K562 (cell line): ENCODE results near the gene KRT72. TPM values are rescaled to one million over a fixed set of nuclear protein-coding genes. Genes with fewer than 3 reads are reported as not detected.

ENCODE experiments used
- ATAC-seq: fragments of 200-7000 bp; cut with Tn5 transposase; 3 replicates; pipeline ENCODE4 v1.9.1; 2020; ENCODE audit warnings: moderate library complexity
- BruUV-seq: library from RNA; stranded (reverse); fragments of 400-500 nt; replicated peaks from 2 replicates; lab custom pipeline; 2021; lab: Mats Ljungman, UMichigan
- CTCF ChIA-PET: fragments of 300-600 bp; formaldehyde crosslinking; extraction: SDS; loops from one replicate; lab custom pipeline; 2021; ENCODE audit warnings: low intra/inter-chr PET ratio; lab: Yijun Ruan, JAX
- POLR2A ChIA-PET: fragments of 300-600, 350-650 bp; sonication (Branson Sonifier 250); formaldehyde crosslinking; extraction: SDS; loops from one replicate; lab custom pipeline; 2021; ENCODE audit warnings: antibody characterized with exemption, inconsistent platforms; lab: Yijun Ruan, JAX
- DNase-seq, 4 experiments: peaks; one replicate each; pipeline versions ENCODE4 v3.0.0 to v3.0.0-alpha.2; 2011 to 2018; ENCODE audit warnings: low spot score in 3 of 4, mixed read lengths in 3 of 4; ENCODE audit errors: extremely low read depth in 1 of 4
- FAIRE-seq: peaks from 2 replicates; lab custom pipeline; 2011; peaks lifted over from hg19 to GRCh38; lab: Jason Lieb, UNC
- H2AFZ ChIP-seq: 2 replicates; pipeline ENCODE4 v1.6.0; 2011; ENCODE audit warnings: low read depth, low read length, control low read depth, inconsistent platforms
- H3K27ac ChIP-seq: fragments of 200-600 bp; 3 replicates; pipeline ENCODE4 v1.8.0; 2011; ENCODE audit warnings: low read depth, mild to moderate bottlenecking, control low read depth, inconsistent platforms, low read length, moderate library complexity, mixed read lengths; ENCODE audit errors: extremely low read depth
- H3K27me3 ChIP-seq, 2 experiments: fragments of 300-600 bp in 1 of 2; 2 replicates in 1 of 2; 3 replicates in 1 of 2; pipeline versions ENCODE4 v1.6.0 to v1.8.0; 2011; ENCODE audit warnings: inconsistent platforms in 2 of 2, low read length in 2 of 2, mild to moderate bottlenecking in 1 of 2, mixed read lengths in 1 of 2, moderate library complexity in 1 of 2; ENCODE audit not compliant: control insufficient read depth in 2 of 2, insufficient read depth in 2 of 2
- H3K36me3 ChIP-seq: fragments of 300-600 bp; 3 replicates; pipeline ENCODE4 v1.8.0; 2011; ENCODE audit warnings: mild to moderate bottlenecking, low read length, inconsistent platforms; ENCODE audit not compliant: control insufficient read depth, insufficient read depth
- H3K4me1 ChIP-seq, 2 experiments: fragments of 200-600 bp in 1 of 2; replicated peaks in 1 of 2; 2 replicates in 1 of 2; 3 replicates in 1 of 2; pipeline versions ENCODE4 v1.5.1 to v1.8.0; 2011; ENCODE audit warnings: inconsistent platforms in 2 of 2, low read length in 2 of 2, mild to moderate bottlenecking in 1 of 2, mixed read lengths in 1 of 2, moderate library complexity in 1 of 2; ENCODE audit not compliant: control insufficient read depth in 2 of 2, insufficient read depth in 2 of 2
- H3K4me2 ChIP-seq: 2 replicates; pipeline ENCODE4 v1.6.1; 2011; ENCODE audit warnings: low read length, control low read depth, inconsistent platforms, mixed read lengths; ENCODE audit not compliant: insufficient read depth
- H3K4me3 ChIP-seq: fragments of 200-600 bp; sonication (generic), shearing (Covaris generic); 2 replicates; pipeline ENCODE4 v1.5.1; 2016; ENCODE audit warnings: control low read depth, inconsistent platforms
- H3K79me2 ChIP-seq: fragments of 200-600 bp; 3 replicates; pipeline ENCODE4 v1.8.0; 2011; ENCODE audit warnings: low read length, inconsistent platforms; ENCODE audit not compliant: control insufficient read depth, insufficient read depth
- H3K9ac ChIP-seq, 2 experiments: 2 replicates each; pipeline versions ENCODE4 v1.6.0 to v1.6.1; 2011; ENCODE audit warnings: low read depth in 2 of 2, low read length in 2 of 2, control low read depth in 1 of 2, inconsistent platforms in 1 of 2, mild to moderate bottlenecking in 1 of 2, mixed read lengths in 1 of 2; ENCODE audit not compliant: insufficient read depth in 1 of 2
- H3K9me1 ChIP-seq: one replicate; pipeline ENCODE4 v1.6.0; 2011; ENCODE audit warnings: inconsistent platforms, mild to moderate bottlenecking, low read length, moderate library complexity; ENCODE audit not compliant: control insufficient read depth, insufficient read depth
- H3K9me3 ChIP-seq: replicated peaks from 2 replicates; pipeline ENCODE4 v1.5.1; 2011; ENCODE audit warnings: low read depth, low read length, inconsistent platforms; ENCODE audit not compliant: control insufficient read depth, insufficient read depth
- H4K20me1 ChIP-seq: replicated peaks from 2 replicates; pipeline ENCODE4 v1.6.1; 2011; ENCODE audit warnings: low read length, inconsistent platforms, mixed read lengths; ENCODE audit not compliant: control insufficient read depth, insufficient read depth
- CCAR2 ChIP-seq: fragments of 200-400 bp; formaldehyde crosslinking; IDR thresholded peaks from 2 replicates; pipeline ENCODE4 v1.6.1; 2017; ENCODE audit warnings: mild to moderate bottlenecking, low read depth, low read length
- CEBPZ ChIP-seq: fragments of 150-350 bp; IDR thresholded peaks from 2 replicates; pipeline ENCODE4 v1.6.1; 2014; ENCODE audit warnings: low read depth, mild to moderate bottlenecking, low read length, borderline replicate concordance
- FOS ChIP-seq: IDR thresholded peaks from 3 replicates; pipeline ENCODE4 v1.6.1; 2011; ENCODE audit not compliant: insufficient read length; ENCODE audit errors: extremely low read depth
- HIVEP1 ChIP-seq: fragments of 250-450 bp; sonication (Bioruptor Pico); IDR thresholded peaks from 2 replicates; pipeline ENCODE4 v1.4.0; 2020; ENCODE audit warnings: mild to moderate bottlenecking
- MNT ChIP-seq, 2 experiments: fragments of 450-650 bp; conservative IDR thresholded peaks; 2 replicates each; pipeline ENCODE4 v1.6.1; 2017; ENCODE audit warnings: mild to moderate bottlenecking in 2 of 2, moderate library complexity in 2 of 2
- NBN ChIP-seq: fragments of 450-650 bp; IDR thresholded peaks from 2 replicates; pipeline ENCODE4 v1.6.1; 2016; ENCODE audit warnings: low read depth, mild to moderate bottlenecking
- POLR2G ChIP-seq: fragments of 200-400 bp; formaldehyde crosslinking; IDR thresholded peaks from 2 replicates; pipeline ENCODE4 v1.6.1; 2017; ENCODE audit warnings: low read depth, mild to moderate bottlenecking, antibody characterized with exemption, low read length, moderate library complexity
- SRSF1 ChIP-seq: fragments of 200-400 bp; formaldehyde crosslinking; IDR thresholded peaks from 2 replicates; pipeline ENCODE4 v1.6.1; 2017; ENCODE audit warnings: mild to moderate bottlenecking, low read depth, low read length, moderate library complexity
- ZBTB8A ChIP-seq: fragments of 450-650 bp; IDR thresholded peaks from 2 replicates; pipeline ENCODE4 v1.6.1; 2018; ENCODE audit warnings: mild to moderate bottlenecking, moderate library complexity; ENCODE audit not compliant: partially characterized antibody
- ZNF140 ChIP-seq: fragments of 250-450 bp; sonication (Bioruptor Pico); IDR thresholded peaks from 2 replicates; pipeline ENCODE4 v1.8.0; 2021; ENCODE audit warnings: moderate library complexity, mild to moderate bottlenecking, inconsistent platforms
- ZNF589 ChIP-seq: fragments of 200-800 bp; sonication (Bioruptor generic); IDR thresholded peaks from 2 replicates; pipeline ENCODE4 v1.6.1; 2016; ENCODE audit warnings: low read depth, missing genetic modification characterization, missing compliant biosample characterization
- WGBS: fragments of 100-300 bp; shearing (Covaris generic); methylation state at CpG from one replicate; pipeline ENCODE4 v1.1.6; 2016; ENCODE audit warnings: low coverage, mixed read lengths; ENCODE audit not compliant: insufficient coverage; ENCODE audit errors: missing lambda C conversion rate; 5-methylcytosine and 5-hydroxymethylcytosine counted together
- in situ Hi-C: fragments of 300-500 bp; cut with MboI; formaldehyde crosslinking; loops from 4 replicates; pipeline ENCODE4 v1.15.0; 2018; ENCODE audit warnings: inconsistent platforms, mixed read lengths
- intact Hi-C: fragments of 100-400 bp; cut with micrococcal nuclease; formaldehyde crosslinking; loops from 2 replicates; pipeline ENCODE4 v1.14.2; 2022
- polyA plus RNA-seq, 8 experiments: library from polyadenylated mRNA; depleted of rRNA in 4 of 8; stranded (reverse) in 5 of 8; unstranded in 3 of 8; fragments of >200 nt; fragmentation: Nextera tagmentation in 2 of 8; fragmentation: Illumina TruSeq in 1 of 8; extraction: Ambion mirVana in 2 of 8; extraction: Trizol in 1 of 8; gene quantifications; 2 replicates each; pipeline versions ENCODE4 v1.2.1 to v1.2.3, GENCODE V29; 2011 to 2014; ENCODE audit warnings: inconsistent platforms in 1 of 8, missing spikeins in 1 of 8
- total RNA-seq, 7 experiments: library from RNA; depleted of rRNA in 6 of 7; stranded (reverse); fragments of >200 nt in 6 of 7; fragmentation: Illumina TruSeq in 2 of 7; extraction: Trizol in 2 of 7; gene quantifications; 2 replicates each; pipeline versions ENCODE4 v1.2.1 to v1.2.3, GENCODE V29; 2011 to 2021; ENCODE audit warnings: low replicate concordance in 1 of 7
- TF ChIP-seq, protein P1 (sequence below), 3 experiments: fragments of 200-800 bp in 1 of 3; fragments of 250-450 bp in 1 of 3; fragments of 450-650 bp in 1 of 3; sonication (Bioruptor Pico) in 1 of 3; sonication (Bioruptor generic) in 1 of 3; formaldehyde crosslinking in 1 of 3; IDR thresholded peaks; 2 replicates each; pipeline versions ENCODE4 v1.6.1 to v1.8.0; 2016 to 2022; ENCODE audit warnings: mild to moderate bottlenecking in 2 of 3, missing genetic modification characterization in 2 of 3, missing compliant biosample characterization in 1 of 3, moderate library complexity in 1 of 3

Gene KRT72
- total and polyA plus RNA-seq, 9 of the 15 experiments (the other 6 are each of a cell fraction or from before 2014, with no cell fraction given) = not detected

DNA sequence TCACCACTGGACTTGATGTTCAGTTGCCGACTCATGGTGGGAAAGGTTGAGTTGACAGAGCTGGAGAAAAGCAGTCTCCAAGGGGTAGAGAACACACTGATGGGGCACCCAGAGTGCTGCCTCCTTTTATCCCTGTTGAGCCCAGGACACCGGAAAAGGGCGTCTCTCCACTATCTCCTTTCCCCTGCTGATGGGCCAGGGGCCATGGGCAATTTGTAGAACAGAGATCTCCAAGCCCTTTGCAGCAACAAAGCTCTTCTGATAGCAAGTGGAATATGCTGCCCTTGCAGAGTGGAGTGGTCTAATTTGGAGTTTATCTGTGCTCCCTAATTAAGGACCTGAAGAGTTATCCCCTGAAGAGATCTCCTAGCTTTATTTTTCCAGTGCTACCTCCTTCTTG, 27.5 kb downstream of the KRT72 start, which contains the start of gene KRT74:
Gene KRT74, minus strand, starts transcription at position 101 of the 400 bp plus-strand sequence. Its CDS starts 66 bp downstream, at position 35.
- no peak for FAIRE-seq
- Histone ChIP-seq H3K79me2 (no peaks in the 10 kb centered on the region), H3K4me2 (no peak within 1 kb of the TSS), H3K4me3 (no peak within 1 kb of the TSS), H3K4me1 (peaks cover 0 to 3% of the 10 kb centered on the region in 2 experiments; a peak in 1 of 5 replicates), H3K36me3 (no peaks in the 10 kb centered on the region), H3K27ac (no peak within 1 kb of the TSS), H2AFZ (no peak within 1 kb of the TSS), H3K9me3 (no peaks in the 10 kb centered on the region), H4K20me1 (peaks cover 22% of the 10 kb centered on the region; the same call in 1 of the 2 replicates), H3K9ac (no peak within 1 kb of the TSS), H3K27me3 (peaks cover 39 to 79% of the 10 kb centered on the region in 2 experiments), H3K9me1 (no peaks in the 10 kb centered on the region)
- in situ Hi-C loops = no loop called here
- ChIA-PET POLR2A (interaction anchor here (1.4 kb wide), 1 partner anchor 300 kb away, joined by 8 read pairs; no protein-coding TSS in a partner anchor), CTCF (no interaction called here)
- no TSS peak for BruUV-seq
- ATAC-seq = no peak
- no peak for DNase-seq
- 0% methylated on average over 3 of the region's 3 CpGs for WGBS
- intact Hi-C loops = no loop called here
- no peak for TF ChIP-seq ZBTB8A
- no peak for TF ChIP-seq SRSF1
- TF ChIP-seq POLR2G = no peak
- no peak for TF ChIP-seq NBN
- TF ChIP-seq CCAR2 = no peak
- TF ChIP-seq, protein P1, sequence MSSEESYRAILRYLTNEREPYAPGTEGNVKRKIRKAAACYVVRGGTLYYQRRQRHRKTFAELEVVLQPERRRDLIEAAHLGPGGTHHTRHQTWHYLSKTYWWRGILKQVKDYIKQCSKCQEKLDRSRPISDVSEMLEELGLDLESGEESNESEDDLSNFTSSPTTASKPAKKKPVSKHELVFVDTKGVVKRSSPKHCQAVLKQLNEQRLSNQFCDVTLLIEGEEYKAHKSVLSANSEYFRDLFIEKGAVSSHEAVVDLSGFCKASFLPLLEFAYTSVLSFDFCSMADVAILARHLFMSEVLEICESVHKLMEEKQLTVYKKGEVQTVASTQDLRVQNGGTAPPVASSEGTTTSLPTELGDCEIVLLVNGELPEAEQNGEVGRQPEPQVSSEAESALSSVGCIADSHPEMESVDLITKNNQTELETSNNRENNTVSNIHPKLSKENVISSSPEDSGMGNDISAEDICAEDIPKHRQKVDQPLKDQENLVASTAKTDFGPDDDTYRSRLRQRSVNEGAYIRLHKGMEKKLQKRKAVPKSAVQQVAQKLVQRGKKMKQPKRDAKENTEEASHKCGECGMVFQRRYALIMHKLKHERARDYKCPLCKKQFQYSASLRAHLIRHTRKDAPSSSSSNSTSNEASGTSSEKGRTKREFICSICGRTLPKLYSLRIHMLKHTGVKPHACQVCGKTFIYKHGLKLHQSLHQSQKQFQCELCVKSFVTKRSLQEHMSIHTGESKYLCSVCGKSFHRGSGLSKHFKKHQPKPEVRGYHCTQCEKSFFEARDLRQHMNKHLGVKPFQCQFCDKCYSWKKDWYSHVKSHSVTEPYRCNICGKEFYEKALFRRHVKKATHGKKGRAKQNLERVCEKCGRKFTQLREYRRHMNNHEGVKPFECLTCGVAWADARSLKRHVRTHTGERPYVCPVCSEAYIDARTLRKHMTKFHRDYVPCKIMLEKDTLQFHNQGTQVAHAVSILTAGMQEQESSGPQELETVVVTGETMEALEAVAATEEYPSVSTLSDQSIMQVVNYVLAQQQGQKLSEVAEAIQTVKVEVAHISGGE (CRISPR knock-in tag; IDR thresholded peaks at IDR 0.05) = no peak
- TF ChIP-seq FOS = no peak
- no peak for TF ChIP-seq ZNF140
- TF ChIP-seq ZNF589 (CRISPR knock-in tag) = no peak
- TF ChIP-seq CEBPZ = no peak
- no peak for TF ChIP-seq MNT (conservative IDR thresholded peaks at IDR 0.05)
- TF ChIP-seq HIVEP1 (CRISPR knock-in tag) = no peak
